HEK293 (cell line): Measurements from ENCODE around the gene GRM4.

Experiments used
- HOXC10 ChIP-seq: sonication (generic); formaldehyde crosslinking; IDR thresholded peaks from 2 replicates; pipeline ENCODE4 v1.8.1; 2023; ENCODE audit warnings: mild to moderate bottlenecking, missing genetic modification reagents
- ZBTB21 ChIP-seq: fragments of 450-650 bp; formaldehyde crosslinking; IDR thresholded peaks from 2 replicates; pipeline ENCODE4 v1.5.1; 2017; ENCODE audit warnings: missing biosample characterization, missing genetic modification characterization
- ZNF18 ChIP-seq: fragments of 450-650 bp; formaldehyde crosslinking; IDR thresholded peaks from 2 replicates; pipeline ENCODE4 v1.5.1; 2016; ENCODE audit warnings: missing biosample characterization, missing genetic modification characterization
- ZNF274 ChIP-seq, 2 experiments: fragments of 200-500 bp in 1 of 2; fragments of 450-650 bp in 1 of 2; sonication (Bioruptor generic) in 1 of 2; formaldehyde crosslinking in 1 of 2; IDR thresholded peaks; 2 replicates each; pipeline versions ENCODE4 v1.5.1 to v1.6.1; 2014 to 2016; ENCODE audit warnings: borderline replicate concordance in 1 of 2, inconsistent platforms in 1 of 2, low read length in 1 of 2, missing biosample characterization in 1 of 2, missing genetic modification characterization in 1 of 2
- ZNF280D ChIP-seq: fragments of 450-650 bp; formaldehyde crosslinking; IDR thresholded peaks from 2 replicates; pipeline ENCODE4 v1.5.1; 2016; ENCODE audit warnings: missing biosample characterization, missing genetic modification characterization
- ZNF792 ChIP-seq: fragments of 450-650 bp; formaldehyde crosslinking; IDR thresholded peaks from 2 replicates; pipeline ENCODE4 v1.5.1; 2016; ENCODE audit warnings: missing biosample characterization, missing genetic modification characterization

GRCh38 chr6:34084591-34085290 is 61.1 kb downstream of the GRM4 start:
- no peak for TF ChIP-seq ZNF280D (tag by site-specific recombination)
- TF ChIP-seq ZNF274 (IDR thresholded peaks at IDR 0.05; ENCODE audit: low read length) = no peak
- no peak for TF ChIP-seq ZNF274 (tag by site-specific recombination; IDR thresholded peaks at IDR 0.05; ENCODE audit: borderline replicate concordance)
- TF ChIP-seq HOXC10 = no peak
- no peak for TF ChIP-seq ZNF18 (tag by site-specific recombination)
- TF ChIP-seq ZNF792 = no peak
- no peak for TF ChIP-seq ZBTB21
